ENCODE results near the gene ARHGAP4.

The ARHGAP4 gene

GRCh38 chrX:153909024-153909979 lies 16.8 kb downstream of the ARHGAP4 start:
- no peak for TF ChIP-seq CTCF (IDR thresholded peaks at IDR 0.05)
- DNase-seq, result no peak
- intact Hi-C loops (cut with DNase I; ENCODE audit: low total_unique reads), result no loop called here
- Histone ChIP-seq H3K9me3 (no peaks in the 10 kb centered on the region), H3K36me3 (no peaks in the 10 kb centered on the region), H3K27me3 (no peaks in the 10 kb centered on the region), H3K4me1 (peaks cover 0 to 4% (median 0%) of the 10 kb centered on the region in 4 donors), H3K4me3 (no peak overlapping the region), H3K27ac (no peak overlapping the region)

GRCh38 chrX:153908219-153908860 lies 17.7 kb downstream of the ARHGAP4 start:
- no peaks in the 10 kb centered on the region for H3K9me3 ChIP-seq

GRCh38 chrX:153907456-153907855 lies 18.6 kb downstream of the ARHGAP4 start:
- Histone ChIP-seq H3K36me3 (no peaks in the 10 kb centered on the region), H3K9me3 (no peaks in the 10 kb centered on the region), H3K27me3 (no peaks in the 10 kb centered on the region), H3K27ac (no peak overlapping the region), H3K4me3 (no peak overlapping the region), H3K4me1 (peaks cover 0 to 11% (median 0%) of the 10 kb centered on the region in 4 donors)
- TF ChIP-seq CTCF (IDR thresholded peaks at IDR 0.05), result no peak
- DNase-seq, result no peak
- intact Hi-C loops (cut with DNase I; ENCODE audit: low total_unique reads), result no loop called here

More at GRCh38 chrX:153908219-153908860, 17.7 kb downstream of the ARHGAP4 start:
- Histone ChIP-seq H3K27me3 (no peaks in the 10 kb centered on the region), H3K4me3 (no peak overlapping the region), H3K36me3 (no peaks in the 10 kb centered on the region), H3K4me1 (peaks cover 0 to 11% (median 0%) of the 10 kb centered on the region in 4 donors), H3K27ac (no peak overlapping the region)
- no peak for DNase-seq
- intact Hi-C loops (cut with DNase I; ENCODE audit: low total_unique reads), result no loop called here
- no peak for TF ChIP-seq CTCF (IDR thresholded peaks at IDR 0.05)

- no peak for DNase-seq
- H3K27ac ChIP-seq, result no peak overlapping the region
Observed at GRCh38 chrX:153906126-153906917, 19.7 kb downstream of the ARHGAP4 start.

More at GRCh38 chrX:153906126-153906917, 19.7 kb downstream of the ARHGAP4 start:
- Histone ChIP-seq H3K36me3 (no peaks in the 10 kb centered on the region), H3K4me3 (no peak overlapping the region), H3K4me1 (peaks cover 0 to 11% (median 0%) of the 10 kb centered on the region in 4 donors), H3K9me3 (no peaks in the 10 kb centered on the region), H3K27me3 (no peaks in the 10 kb centered on the region)
- no peak for TF ChIP-seq CTCF (IDR thresholded peaks at IDR 0.05)
- intact Hi-C loops (cut with DNase I; ENCODE audit: low total_unique reads), result no loop called here
